Measurements from ENCODE around the gene ARHGAP28.

The ARHGAP28 gene

GRCh38 chr18:6854811-6855210 is 125.3 kb downstream of the ARHGAP28 start:
- TF ChIP-seq POU2F2 (IDR thresholded peaks at IDR 0.05; ENCODE audit: low read depth, low read length) (no peak), POLR2AphosphoS5 (IDR thresholded peaks at IDR 0.05; ENCODE audit: low read depth, low read length) (no peak), PAX5 (IDR thresholded peaks at IDR 0.05; ENCODE audit: insufficient read depth, low read length, severe bottlenecking) (no peak), POLR2A (IDR thresholded peaks at IDR 0.05; ENCODE audit: low read depth, low read length) (no peak), TAF1 (IDR thresholded peaks at IDR 0.05; ENCODE audit: low read depth, low read length) (no peak), SPI1 (IDR thresholded peaks at IDR 0.05; ENCODE audit: low read depth, low read length) (no peak)

GRCh38 chr18:6855767-6856166 is 126.3 kb downstream of the ARHGAP28 start:
- TF ChIP-seq POLR2AphosphoS5 (IDR thresholded peaks at IDR 0.05; ENCODE audit: low read depth, low read length) (no peak), POU2F2 (IDR thresholded peaks at IDR 0.05; ENCODE audit: low read depth, low read length) (no peak), PAX5 (IDR thresholded peaks at IDR 0.05; ENCODE audit: insufficient read depth, low read length, severe bottlenecking) (no peak), SPI1 (IDR thresholded peaks at IDR 0.05; ENCODE audit: low read depth, low read length) (no peak), TAF1 (IDR thresholded peaks at IDR 0.05; ENCODE audit: low read depth, low read length) (no peak), POLR2A (IDR thresholded peaks at IDR 0.05; ENCODE audit: low read depth, low read length) (no peak)
- FAIRE-seq (no peak), DNase-seq (ENCODE audit: insufficient read length, low spot score) (no peak)

More at GRCh38 chr18:6854811-6855210, 125.3 kb downstream of the ARHGAP28 start:
- DNase-seq (ENCODE audit: insufficient read length, low spot score) (no peak), FAIRE-seq (no peak)

DNA sequence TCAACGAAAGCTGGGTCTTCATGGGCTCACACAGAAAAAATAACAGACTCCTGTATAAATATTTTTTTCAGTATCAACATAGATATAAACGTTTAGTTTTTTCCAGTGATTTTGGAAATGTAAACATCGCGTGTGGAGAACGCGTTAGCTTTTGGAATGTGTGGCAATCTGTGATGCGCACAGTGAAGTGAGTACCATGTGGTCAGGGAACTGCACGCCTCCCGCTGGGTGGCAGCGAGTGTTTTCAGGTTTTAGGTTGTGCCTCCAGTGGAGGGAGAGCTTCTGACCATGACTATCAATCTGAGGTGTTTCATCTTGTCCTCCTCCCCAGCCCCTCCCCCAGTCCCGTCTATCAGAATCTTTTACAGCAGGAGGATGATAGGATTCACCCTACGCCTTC is 127.8 kb downstream of the ARHGAP28 start:
- TF ChIP-seq POLR2A (IDR thresholded peaks at IDR 0.05; ENCODE audit: low read depth, low read length) (no peak), PAX5 (IDR thresholded peaks at IDR 0.05; ENCODE audit: insufficient read depth, low read length, severe bottlenecking) (no peak), POU2F2 (IDR thresholded peaks at IDR 0.05; ENCODE audit: low read depth, low read length) (no peak), TAF1 (IDR thresholded peaks at IDR 0.05; ENCODE audit: low read depth, low read length) (no peak), POLR2AphosphoS5 (IDR thresholded peaks at IDR 0.05; ENCODE audit: low read depth, low read length) (no peak), SPI1 (IDR thresholded peaks at IDR 0.05; ENCODE audit: low read depth, low read length) (no peak)
- FAIRE-seq (no peak), DNase-seq (ENCODE audit: insufficient read length, low spot score) (no peak)

- TF ChIP-seq POLR2A (IDR thresholded peaks at IDR 0.05; ENCODE audit: low read depth, low read length): no peak
- TF ChIP-seq TAF1 (IDR thresholded peaks at IDR 0.05; ENCODE audit: low read depth, low read length): no peak
- TF ChIP-seq POU2F2 (IDR thresholded peaks at IDR 0.05; ENCODE audit: low read depth, low read length): no peak
- no peak for TF ChIP-seq SPI1 (IDR thresholded peaks at IDR 0.05; ENCODE audit: low read depth, low read length)
- no peak for TF ChIP-seq POLR2AphosphoS5 (IDR thresholded peaks at IDR 0.05; ENCODE audit: low read depth, low read length)
- TF ChIP-seq PAX5 (IDR thresholded peaks at IDR 0.05; ENCODE audit: insufficient read depth, low read length, severe bottlenecking): no peak
- DNase-seq (ENCODE audit: insufficient read length, low spot score): no peak
- no peak for FAIRE-seq
Observed at GRCh38 chr18:6859676-6860422, 130.3 kb downstream of the ARHGAP28 start.

- DNase-seq (ENCODE audit: insufficient read length, low spot score) (no peak), FAIRE-seq (no peak)
- TF ChIP-seq SPI1 (IDR thresholded peaks at IDR 0.05; ENCODE audit: low read depth, low read length) (no peak), TAF1 (IDR thresholded peaks at IDR 0.05; ENCODE audit: low read depth, low read length) (no peak), PAX5 (IDR thresholded peaks at IDR 0.05; ENCODE audit: insufficient read depth, low read length, severe bottlenecking) (no peak), POU2F2 (IDR thresholded peaks at IDR 0.05; ENCODE audit: low read depth, low read length) (no peak), POLR2AphosphoS5 (IDR thresholded peaks at IDR 0.05; ENCODE audit: low read depth, low read length) (no peak), POLR2A (IDR thresholded peaks at IDR 0.05; ENCODE audit: low read depth, low read length) (no peak)
Observed at GRCh38 chr18:6860804-6861448, 131.4 kb downstream of the ARHGAP28 start.

- TF ChIP-seq POLR2A (IDR thresholded peaks at IDR 0.05; ENCODE audit: low read depth, low read length): no peak
- no peak for TF ChIP-seq TAF1 (IDR thresholded peaks at IDR 0.05; ENCODE audit: low read depth, low read length)
- no peak for TF ChIP-seq POU2F2 (IDR thresholded peaks at IDR 0.05; ENCODE audit: low read depth, low read length)
- TF ChIP-seq POLR2AphosphoS5 (IDR thresholded peaks at IDR 0.05; ENCODE audit: low read depth, low read length): no peak
- no peak for TF ChIP-seq SPI1 (IDR thresholded peaks at IDR 0.05; ENCODE audit: low read depth, low read length)
- TF ChIP-seq PAX5 (IDR thresholded peaks at IDR 0.05; ENCODE audit: insufficient read depth, low read length, severe bottlenecking): no peak
- FAIRE-seq (no peak), DNase-seq (ENCODE audit: insufficient read length, low spot score) (no peak)
Observed at GRCh38 chr18:6865251-6865650, 135.7 kb downstream of the ARHGAP28 start.

- FAIRE-seq (no peak), DNase-seq (ENCODE audit: insufficient read length, low spot score) (no peak)
- TF ChIP-seq PAX5 (IDR thresholded peaks at IDR 0.05; ENCODE audit: insufficient read depth, low read length, severe bottlenecking) (no peak), TAF1 (IDR thresholded peaks at IDR 0.05; ENCODE audit: low read depth, low read length) (no peak), SPI1 (IDR thresholded peaks at IDR 0.05; ENCODE audit: low read depth, low read length) (no peak), POLR2A (IDR thresholded peaks at IDR 0.05; ENCODE audit: low read depth, low read length) (no peak), POU2F2 (IDR thresholded peaks at IDR 0.05; ENCODE audit: low read depth, low read length) (no peak), POLR2AphosphoS5 (IDR thresholded peaks at IDR 0.05; ENCODE audit: low read depth, low read length) (no peak)
Observed at GRCh38 chr18:6866552-6867085, 137.1 kb downstream of the ARHGAP28 start.

GRCh38 chr18:6868033-6868432 is 138.5 kb downstream of the ARHGAP28 start:
- DNase-seq (ENCODE audit: insufficient read length, low spot score) (no peak), FAIRE-seq (no peak)
- no peak for TF ChIP-seq PAX5 (IDR thresholded peaks at IDR 0.05; ENCODE audit: insufficient read depth, low read length, severe bottlenecking)
- TF ChIP-seq POU2F2 (IDR thresholded peaks at IDR 0.05; ENCODE audit: low read depth, low read length): no peak
- no peak for TF ChIP-seq SPI1 (IDR thresholded peaks at IDR 0.05; ENCODE audit: low read depth, low read length)
- TF ChIP-seq TAF1 (IDR thresholded peaks at IDR 0.05; ENCODE audit: low read depth, low read length): no peak
- no peak for TF ChIP-seq POLR2AphosphoS5 (IDR thresholded peaks at IDR 0.05; ENCODE audit: low read depth, low read length)
- no peak for TF ChIP-seq POLR2A (IDR thresholded peaks at IDR 0.05; ENCODE audit: low read depth, low read length)

- DNase-seq (ENCODE audit: insufficient read length, low spot score): no peak
- no peak for FAIRE-seq
- no peak for TF ChIP-seq POU2F2 (IDR thresholded peaks at IDR 0.05; ENCODE audit: low read depth, low read length)
- no peak for TF ChIP-seq SPI1 (IDR thresholded peaks at IDR 0.05; ENCODE audit: low read depth, low read length)
- TF ChIP-seq PAX5 (IDR thresholded peaks at IDR 0.05; ENCODE audit: insufficient read depth, low read length, severe bottlenecking): no peak
- TF ChIP-seq POLR2AphosphoS5 (IDR thresholded peaks at IDR 0.05; ENCODE audit: low read depth, low read length): no peak
- TF ChIP-seq TAF1 (IDR thresholded peaks at IDR 0.05; ENCODE audit: low read depth, low read length): no peak
- no peak for TF ChIP-seq POLR2A (IDR thresholded peaks at IDR 0.05; ENCODE audit: low read depth, low read length)
Observed at GRCh38 chr18:6871566-6871965, 142.1 kb downstream of the ARHGAP28 start.

Measured in GM12891 (cell line).